ENCODE measurements around the gene PEBP1. TPM values are rescaled to one million over a fixed set of nuclear protein-coding genes. Genes with fewer than 3 reads are reported as not detected.

The PEBP1 gene
- total and polyA plus RNA-seq, 2 of the 4 experiments (the other 2 are of a cell fraction), result 129 to 161 TPM

DNA sequence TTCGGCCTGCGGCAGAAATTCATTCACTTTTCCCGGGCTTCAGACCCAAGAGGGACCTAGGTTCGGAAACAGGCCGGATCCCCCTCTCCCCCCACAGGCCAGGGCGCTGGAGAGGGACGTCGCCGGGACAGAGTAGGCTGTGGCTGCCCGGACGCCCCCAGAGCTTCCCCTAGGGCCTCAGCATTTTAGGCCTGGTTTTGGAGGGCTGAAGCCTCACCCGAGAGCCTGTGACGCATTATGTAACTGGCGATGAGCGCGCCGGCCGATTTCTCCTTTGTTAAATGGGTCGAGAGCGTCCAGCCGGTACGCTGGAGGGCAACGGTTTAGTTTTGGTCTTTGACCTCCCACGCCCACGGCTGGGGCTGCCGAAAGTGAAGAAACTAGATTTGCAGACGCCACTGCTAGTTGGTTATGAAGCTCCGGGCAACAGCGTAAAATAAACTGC lies 657 bp downstream of the PEBP1 start:
- Histone ChIP-seq H3K23ac (ENCODE audit: low read depth, low read length) (peak overlapping the region; percentile 60; the same call in 1 of the 2 replicates), H3K9me3 (ENCODE audit: control insufficient read depth, insufficient read depth, low read length) (no peaks in the 10 kb centered on the region), H3K18ac (ENCODE audit: low read depth, low read length) (no peak overlapping the region), H3K4me1 (ENCODE audit: control insufficient read depth, insufficient read depth, low read length) (peaks cover 2% of the 10 kb centered on the region; the same call in 1 of the 2 replicates), H3K27ac (ENCODE audit: insufficient read depth, low read length) (peak overlapping the region; percentile 42), H2BK5ac (ENCODE audit: low read depth, low read length, poor library complexity, severe bottlenecking) (peak overlapping the region; percentile 51), H2BK120ac (ENCODE audit: low read depth, low read length) (no peak overlapping the region), H3K9me1 (ENCODE audit: insufficient read depth, low read length) (peaks cover 5% of the 10 kb centered on the region; the same call in 1 of the 2 replicates), H2AK9ac (replicated peaks; ENCODE audit: low read depth, low read length, poor library complexity) (peak overlapping the region; percentile 95), H3K4ac (ENCODE audit: low read depth, low read length) (peak overlapping the region; percentile 7), H3K27me3 (ENCODE audit: control insufficient read depth, insufficient read depth, low read length) (no peaks in the 10 kb centered on the region), H4K5ac (ENCODE audit: low read depth, low read length) (no peak overlapping the region; the same call in 1 of the 2 replicates), H2AFZ (replicated peaks; ENCODE audit: low read length, poor library complexity) (peak overlapping the region; percentile 97), H3K4me3 (ENCODE audit: insufficient read depth, low read depth, low read length) (peak overlapping the region; percentile 78), H3K36me3 (ENCODE audit: control insufficient read depth, insufficient read depth, low read length) (peaks cover 15% of the 10 kb centered on the region), H2BK15ac (ENCODE audit: low read depth, low read length) (no peak overlapping the region), H3K56ac (ENCODE audit: extremely low read depth, insufficient read depth, low read length) (peak overlapping the region; percentile 57), H3K14ac (replicated peaks; ENCODE audit: low read depth, low read length) (peak overlapping the region; percentile 48), H3K9ac (ENCODE audit: low read depth, low read length) (peak overlapping the region; percentile 84), H4K91ac (ENCODE audit: insufficient read depth, low read depth, low read length) (no peak overlapping the region), H2AK5ac (ENCODE audit: low read depth, low read length) (no peak overlapping the region), H3K4me2 (ENCODE audit: low read depth, low read length) (peak overlapping the region; percentile 92), H4K8ac (ENCODE audit: low read depth in 2 of 2, low read length in 2 of 2) (0 out of 4 replicates have a peak overlapping the region, but pooled peaks of 1 of the 2 experiments have one; percentile 20), H4K20me1 (ENCODE audit: insufficient read depth, low read length) (no peaks in the 10 kb centered on the region), H3K79me1 (ENCODE audit: low read depth in 1 of 2, low read length in 2 of 2) (peaks cover 11 to 41% of the 10 kb centered on the region in 2 experiments), H2BK20ac (ENCODE audit: low read depth, low read length) (no peak overlapping the region)
- ChIA-PET CTCF (no interaction called here), POLR2A (ENCODE audit: unreplicated experiment) (interaction anchor here (0.6 kb wide), 1 partner anchor 74 kb away, joined by 16 read pairs; no protein-coding TSS in a partner anchor)
- ATAC-seq (ENCODE audit: low read depth) (peak; percentile 38), DNase-seq (peak; percentile 36)
- TF ChIP-seq RCOR1 (IDR thresholded peaks at IDR 0.05; ENCODE audit: insufficient replicate concordance, low read length) (no peak), MXI1 (IDR thresholded peaks at IDR 0.05; ENCODE audit: borderline replicate concordance, low read depth, low read length) (no peak)
- no TSS peak for BruUV-seq (replicated peaks)
- WGBS, 2 experiments (ENCODE audit: extremely low coverage in 2 of 2, insufficient read length in 1 of 2), result 0% methylated on average over 13 of the region's 29 CpGs; no CpG with 5 or more reads in 1 of the 2 experiments
- intact Hi-C loops (cut with micrococcal nuclease), result loop anchor here (2.0 to 5.0 kb wide), 3 partner anchors 74 to 1531 kb away; partner anchors contain the start of genes PRKAB1 and WSB2
- in situ Hi-C loops (cut with MboI; ENCODE audit: low sequenced_read_pairs), result loop anchor here (25.0 kb wide), 1 partner anchor 274 kb away; no protein-coding TSS in a partner anchor
- dilution Hi-C loops (cut with HindIII; ENCODE audit: low sequenced_read_pairs, unreplicated experiment), result no loop called here

All from IMR-90 (cell line).